Measurements from ENCODE around the gene SCFD2. TPM values are rescaled to one million over a fixed set of nuclear protein-coding genes. Genes with fewer than 3 reads are reported as not detected.

Gene SCFD2
- total and polyA plus RNA-seq, 2 of the 8 experiments (the other 6 are each of a cell fraction or from before 2014, with no cell fraction given) = 6.2 to 10.2 TPM

DNA sequence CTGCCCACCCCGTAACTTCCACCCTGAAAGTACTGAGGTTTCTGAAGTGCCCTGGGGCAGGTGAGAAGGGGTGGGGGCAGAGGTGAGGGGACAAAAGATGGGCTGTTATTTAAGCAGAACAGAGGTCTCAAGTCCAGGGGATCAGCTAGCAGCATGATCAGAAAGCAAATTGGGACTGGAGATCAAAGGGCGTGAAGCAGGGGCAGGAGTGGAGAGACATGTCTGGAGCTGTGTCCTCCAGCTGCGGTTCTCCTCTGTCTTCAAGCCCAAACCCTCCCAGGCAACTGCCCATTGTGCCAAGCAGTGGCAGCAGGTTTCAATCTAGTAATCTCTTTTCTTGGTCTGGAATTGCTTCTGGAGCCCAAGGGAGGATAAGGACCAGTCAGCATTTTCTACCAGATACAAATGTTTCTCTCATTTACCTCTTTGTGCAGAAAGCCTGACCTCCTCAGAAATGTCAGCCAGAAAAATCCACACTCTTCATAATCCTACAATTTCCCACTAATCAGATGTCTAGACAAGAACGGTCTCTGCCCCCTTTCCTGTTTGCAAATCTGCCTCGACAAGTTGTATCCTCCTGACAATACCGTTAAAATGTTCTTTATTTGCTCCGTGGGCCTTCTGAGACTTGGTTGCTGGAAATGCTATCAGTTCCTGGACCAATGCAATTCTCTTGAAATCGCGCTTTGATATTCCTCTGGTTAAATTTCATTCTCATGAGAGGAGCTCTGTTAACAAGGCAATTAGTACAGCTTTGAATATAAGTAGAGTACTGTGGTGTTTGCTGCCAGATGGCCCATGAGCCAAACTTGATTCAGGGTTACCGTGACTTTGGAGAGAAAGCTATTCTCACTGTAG is 526.9 kb downstream of the SCFD2 start (continued):
- TF ChIP-seq CHD7 (IDR thresholded peaks at IDR 0.05; ENCODE audit: insufficient replicate concordance, low read length) (no peak), ASH2L (IDR thresholded peaks at IDR 0.05; ENCODE audit: low read length) (no peak), CEBPB (IDR thresholded peaks at IDR 0.05; ENCODE audit: low read depth, low read length) (no peak), JUN (IDR thresholded peaks at IDR 0.05; ENCODE audit: low read depth, low read length) (no peak), PHF8 (conservative IDR thresholded peaks at IDR 0.05; ENCODE audit: low read depth, low read length) (no peak)

All from H1 (cell line).